CD4-positive, alpha-beta T cell treated with Interleukin-4 for 1 hour (primary cell): Measurements from ENCODE around the gene PLA2G4E.

ENCODE experiments used
- DNase-seq, 2 donors: peaks; one replicate each; pipeline ENCODE4 v3.0.0-alpha.2; 2020 to 2022

PLA2G4E gene, protein sequence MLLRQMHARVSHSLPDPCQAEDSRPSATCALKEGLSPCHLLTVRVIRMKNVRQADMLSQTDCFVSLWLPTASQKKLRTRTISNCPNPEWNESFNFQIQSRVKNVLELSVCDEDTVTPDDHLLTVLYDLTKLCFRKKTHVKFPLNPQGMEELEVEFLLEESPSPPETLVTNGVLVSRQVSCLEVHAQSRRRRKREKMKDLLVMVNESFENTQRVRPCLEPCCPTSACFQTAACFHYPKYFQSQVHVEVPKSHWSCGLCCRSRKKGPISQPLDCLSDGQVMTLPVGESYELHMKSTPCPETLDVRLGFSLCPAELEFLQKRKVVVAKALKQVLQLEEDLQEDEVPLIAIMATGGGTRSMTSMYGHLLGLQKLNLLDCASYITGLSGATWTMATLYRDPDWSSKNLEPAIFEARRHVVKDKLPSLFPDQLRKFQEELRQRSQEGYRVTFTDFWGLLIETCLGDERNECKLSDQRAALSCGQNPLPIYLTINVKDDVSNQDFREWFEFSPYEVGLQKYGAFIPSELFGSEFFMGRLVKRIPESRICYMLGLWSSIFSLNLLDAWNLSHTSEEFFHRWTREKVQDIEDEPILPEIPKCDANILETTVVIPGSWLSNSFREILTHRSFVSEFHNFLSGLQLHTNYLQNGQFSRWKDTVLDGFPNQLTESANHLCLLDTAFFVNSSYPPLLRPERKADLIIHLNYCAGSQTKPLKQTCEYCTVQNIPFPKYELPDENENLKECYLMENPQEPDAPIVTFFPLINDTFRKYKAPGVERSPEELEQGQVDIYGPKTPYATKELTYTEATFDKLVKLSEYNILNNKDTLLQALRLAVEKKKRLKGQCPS

DNA sequence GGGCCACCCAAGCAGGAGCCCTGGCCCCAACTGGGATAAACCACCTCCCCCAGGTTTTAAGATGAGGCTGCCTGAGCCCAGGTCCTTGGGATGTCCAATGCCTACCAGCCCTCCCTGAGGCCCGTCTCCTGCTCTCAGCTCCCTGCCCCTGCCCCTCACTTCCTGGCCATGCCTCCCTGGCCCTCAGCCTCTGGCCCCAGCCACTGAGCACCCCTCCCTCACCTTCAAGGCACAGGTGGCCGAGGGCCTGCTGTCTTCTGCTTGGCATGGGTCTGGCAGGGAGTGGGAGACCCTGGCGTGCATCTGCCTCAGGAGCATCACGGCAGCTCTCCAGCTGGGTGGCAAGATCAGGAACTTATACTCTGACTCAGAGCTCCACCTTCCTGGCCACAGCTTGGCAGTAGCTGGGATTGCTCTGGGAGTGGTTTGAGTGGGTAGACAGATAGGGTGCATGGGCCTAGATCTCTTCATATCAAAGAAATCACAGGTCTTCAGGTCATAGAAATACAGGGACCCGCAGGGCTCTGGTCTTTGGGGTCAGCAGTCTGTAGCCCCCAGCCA is at the start of gene PLA2G4E:
Gene PLA2G4E (minus strand): TSS at position 330 of the 561 bp plus-strand sequence. CDS start 12 bp downstream, at position 318.
- DNase-seq, result no peak

DNA sequence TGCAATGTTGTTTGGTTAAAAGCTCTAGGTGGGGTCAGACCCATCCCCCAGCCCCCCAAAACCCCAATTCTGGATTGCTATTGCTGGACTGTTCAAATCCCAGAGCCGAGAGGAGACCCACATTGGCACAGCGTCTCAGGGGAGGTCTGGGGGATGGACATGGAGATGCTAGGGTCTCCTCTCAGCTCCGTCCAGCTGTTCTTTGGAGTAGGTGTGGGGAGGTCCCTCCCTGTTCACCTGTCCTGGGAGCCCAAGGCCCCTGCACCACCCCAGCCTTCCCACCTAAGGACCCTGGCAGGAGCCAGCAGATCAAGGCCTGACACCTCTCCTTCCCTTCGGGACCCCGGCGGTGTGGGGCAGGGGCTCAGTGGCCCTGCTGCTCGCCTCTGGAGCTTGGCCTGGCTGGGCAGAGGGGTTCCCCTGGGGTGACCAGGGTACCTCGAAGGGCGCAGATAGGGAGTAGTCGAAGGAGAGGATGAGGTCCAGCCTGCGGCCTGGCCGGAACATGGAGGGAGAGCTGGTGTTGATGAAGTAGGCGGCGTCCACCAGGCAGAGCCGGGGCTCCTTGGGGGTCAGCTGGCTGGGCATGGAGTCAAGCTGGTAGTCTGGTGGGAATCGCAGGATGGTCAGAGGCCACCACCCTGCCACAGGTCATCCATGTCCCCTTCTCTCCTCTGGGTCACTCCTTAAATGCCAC is 49.6 kb upstream of the PLA2G4E start:
- DNase-seq, result no peak

DNA sequence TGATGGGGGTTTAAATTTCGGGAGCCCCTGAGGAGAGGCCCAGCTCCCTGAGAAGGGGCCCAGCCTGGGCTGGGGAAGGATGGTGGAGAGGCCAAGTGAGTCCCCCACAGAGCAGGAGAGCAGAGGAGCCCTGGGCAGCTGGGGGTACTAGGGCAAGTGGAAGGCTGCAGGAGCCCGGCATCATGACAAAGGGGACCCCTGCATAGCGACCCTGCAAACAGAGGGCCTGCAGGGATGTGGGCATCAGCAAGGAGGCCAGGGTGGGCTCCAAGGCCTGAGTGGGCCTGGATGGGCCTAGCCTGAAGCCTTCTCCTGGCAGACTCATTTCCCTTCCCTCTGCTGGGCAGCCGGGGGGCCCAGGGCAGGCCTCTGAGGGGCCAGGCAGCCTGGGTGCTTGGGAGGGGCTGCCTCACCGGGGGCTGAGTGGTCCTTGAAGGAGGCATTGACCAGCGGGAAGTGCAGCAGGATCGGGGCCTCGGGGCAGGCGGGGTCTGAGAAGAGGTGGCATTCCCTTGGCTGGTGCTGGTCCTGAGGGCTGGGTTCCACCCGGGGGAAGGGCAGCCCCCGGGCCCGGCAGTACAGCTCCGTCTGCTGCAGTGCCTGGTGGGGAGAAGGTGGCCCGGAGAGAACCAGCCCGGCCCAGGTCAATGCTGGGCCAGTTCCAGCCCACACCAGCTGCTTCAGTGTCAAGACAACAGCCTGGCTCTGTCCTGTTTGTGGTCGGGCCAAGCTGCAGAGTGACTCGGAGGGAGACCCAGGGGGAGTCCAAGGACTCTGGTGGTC is 48.8 kb upstream of the PLA2G4E start:
- no peak for DNase-seq

DNA sequence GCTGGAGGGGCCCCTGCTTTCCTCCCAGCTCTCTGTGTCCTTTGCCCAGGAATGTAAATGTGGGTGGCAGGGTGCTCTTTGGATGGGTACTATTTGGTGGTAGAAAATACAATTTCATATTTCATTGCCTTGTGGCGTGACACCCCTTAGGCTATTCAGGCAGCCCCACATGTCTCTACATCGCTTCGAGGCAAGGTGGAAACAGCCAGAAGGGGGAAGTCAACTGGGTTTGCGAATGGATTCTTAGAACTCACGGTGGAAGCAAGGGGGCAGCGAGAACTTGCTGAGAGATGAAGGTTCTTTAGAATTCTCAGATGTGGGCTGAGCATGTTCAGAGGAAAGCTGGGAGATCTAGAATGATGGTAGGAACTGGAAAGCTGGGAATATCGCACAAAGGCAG is 48.2 kb upstream of the PLA2G4E start:
- no peak for DNase-seq

DNA sequence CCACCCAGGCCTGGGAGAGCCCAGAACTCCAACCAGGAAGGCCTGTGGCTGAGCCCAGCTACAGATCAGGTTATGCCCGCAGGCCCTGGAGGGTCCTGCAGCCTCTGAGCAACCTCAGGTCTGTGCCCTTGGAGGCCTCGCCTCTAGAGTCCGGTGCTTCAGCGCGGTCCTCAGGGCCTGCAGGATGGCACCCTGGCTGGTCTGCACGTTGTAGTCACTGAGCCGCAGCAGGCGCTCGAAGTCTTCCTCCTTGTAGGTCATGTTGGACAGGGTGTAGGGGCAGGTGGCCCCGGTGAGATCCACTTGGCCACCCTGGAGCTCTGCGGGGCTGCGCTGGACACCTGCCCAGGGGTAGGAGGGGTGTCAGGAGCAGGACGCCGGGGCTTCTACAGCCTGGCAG is 47.8 kb upstream of the PLA2G4E start:
- DNase-seq, result no peak

DNA sequence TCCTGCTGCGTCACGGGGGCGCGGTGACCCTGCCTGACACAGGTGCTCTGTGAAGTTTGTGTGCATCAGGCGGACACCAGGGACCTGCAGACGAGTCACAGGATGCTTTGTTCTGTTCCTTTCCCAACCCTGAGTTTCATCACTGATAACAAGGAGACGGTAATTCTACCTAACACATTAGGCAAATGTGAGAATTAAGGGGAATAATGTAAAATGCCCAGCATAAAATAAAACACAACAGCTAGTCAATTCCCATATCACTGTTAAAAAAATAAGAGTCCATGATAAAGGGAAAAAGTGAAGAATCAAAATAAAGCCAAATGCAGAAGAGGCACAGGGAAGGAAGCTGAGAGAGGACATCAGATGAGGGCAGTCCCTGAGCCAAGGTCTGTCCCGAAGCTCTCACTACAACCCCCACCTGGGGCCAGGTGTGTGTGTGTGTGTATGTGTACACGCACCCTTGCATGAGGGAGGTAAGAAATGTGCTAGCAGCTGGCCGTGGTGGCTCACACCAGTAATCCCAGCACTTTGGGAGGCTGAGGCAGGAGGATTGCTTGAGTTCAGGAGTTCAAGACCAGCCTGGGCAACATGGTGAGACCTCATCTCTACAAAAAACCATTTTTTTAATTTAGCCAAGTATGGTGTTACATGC is 46.0 kb upstream of the PLA2G4E start:
- no peak for DNase-seq

DNA sequence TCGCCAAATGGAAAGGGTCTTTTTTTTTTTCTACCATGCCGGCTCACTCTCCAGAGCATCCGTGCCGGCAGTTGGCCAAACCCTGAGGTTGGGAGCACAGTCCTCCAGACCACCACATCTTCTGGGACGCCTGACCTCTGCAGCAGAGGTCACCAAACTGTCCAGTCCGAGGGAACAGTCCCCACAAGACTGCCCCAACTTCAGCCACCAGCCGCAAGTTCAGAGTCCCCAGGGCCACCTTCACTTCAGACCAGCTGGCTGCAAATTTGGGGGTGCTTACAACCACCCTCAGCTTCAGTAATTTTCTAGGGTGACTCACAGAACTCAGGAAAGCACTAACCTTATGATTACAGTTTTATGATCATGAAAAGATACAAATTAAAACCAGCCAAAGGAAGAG is 44.6 kb upstream of the PLA2G4E start:
- no peak for DNase-seq

DNA sequence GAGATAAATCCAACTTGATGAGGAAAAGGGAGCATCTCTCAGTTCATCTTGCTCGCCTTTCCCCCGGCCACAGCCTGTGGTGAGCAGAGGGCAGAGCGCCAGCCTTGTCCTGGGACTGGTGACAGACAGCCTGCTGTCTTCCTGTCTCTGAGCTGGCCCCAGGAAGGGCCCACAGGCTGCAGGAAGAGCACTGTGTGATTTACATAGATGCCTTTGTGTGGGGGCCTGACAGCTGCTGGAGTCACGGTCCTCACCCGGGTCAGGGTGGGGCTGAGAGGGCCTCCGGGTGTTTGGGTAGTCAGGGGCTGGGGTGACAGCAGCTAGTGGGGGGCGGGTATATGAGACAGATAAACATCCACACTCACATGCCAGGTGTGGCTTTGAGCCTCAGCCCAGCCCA is 44.2 kb upstream of the PLA2G4E start:
- DNase-seq, result no peak

DNA sequence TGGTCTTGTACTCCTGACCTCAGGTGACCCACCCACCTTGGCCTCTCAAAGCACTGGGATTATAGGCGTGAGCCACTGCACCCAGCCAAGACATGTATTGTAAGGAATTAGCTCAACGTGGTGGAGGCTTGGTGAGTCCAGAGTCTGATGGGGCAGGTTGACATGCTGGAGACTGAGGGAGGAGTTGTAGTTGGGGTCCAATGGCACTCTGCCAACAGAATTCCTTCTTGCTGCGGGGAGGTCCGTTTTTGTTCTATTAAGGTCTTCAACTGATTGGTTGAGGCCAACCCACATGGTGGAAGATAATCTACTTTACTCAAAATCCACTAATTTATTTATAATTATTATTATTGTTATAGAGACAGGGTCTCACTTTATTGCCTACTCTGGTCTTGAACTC is 43.4 kb upstream of the PLA2G4E start:
- DNase-seq, result no peak

DNA sequence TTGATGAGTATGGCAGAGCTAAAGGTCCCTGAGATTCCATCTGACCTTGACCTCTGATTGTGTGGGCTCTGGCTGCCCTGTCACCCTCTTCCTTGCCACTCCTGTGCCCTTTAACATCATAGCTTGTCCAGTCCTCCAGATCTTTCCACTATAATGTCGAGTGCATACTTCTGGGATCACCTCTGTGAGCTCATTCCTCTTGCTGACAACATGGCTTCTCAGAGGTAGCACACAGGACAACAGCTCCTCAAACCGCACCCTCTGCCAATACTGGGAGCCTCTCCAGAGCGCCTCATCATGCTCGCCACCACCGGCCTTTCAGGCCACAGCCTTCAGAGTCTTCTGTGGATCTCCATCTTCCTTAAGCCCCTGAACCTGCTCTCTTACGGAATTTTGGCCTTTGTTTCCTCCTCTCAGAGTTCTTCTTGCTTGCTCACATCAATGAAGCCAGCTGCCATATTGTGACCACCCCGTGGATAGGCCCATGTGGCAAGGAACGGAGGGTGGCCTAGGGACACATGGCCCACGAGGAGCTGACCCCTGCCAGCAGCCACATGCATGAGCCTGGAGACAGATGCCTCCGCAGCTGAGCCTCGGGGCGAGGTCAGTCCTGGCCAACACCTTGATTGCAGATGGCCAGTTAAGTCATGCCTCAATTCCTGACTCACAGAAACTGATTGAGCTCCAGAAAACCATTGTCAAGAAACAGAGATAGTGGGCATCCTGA is 42.4 kb upstream of the PLA2G4E start:
- no peak for DNase-seq

DNA sequence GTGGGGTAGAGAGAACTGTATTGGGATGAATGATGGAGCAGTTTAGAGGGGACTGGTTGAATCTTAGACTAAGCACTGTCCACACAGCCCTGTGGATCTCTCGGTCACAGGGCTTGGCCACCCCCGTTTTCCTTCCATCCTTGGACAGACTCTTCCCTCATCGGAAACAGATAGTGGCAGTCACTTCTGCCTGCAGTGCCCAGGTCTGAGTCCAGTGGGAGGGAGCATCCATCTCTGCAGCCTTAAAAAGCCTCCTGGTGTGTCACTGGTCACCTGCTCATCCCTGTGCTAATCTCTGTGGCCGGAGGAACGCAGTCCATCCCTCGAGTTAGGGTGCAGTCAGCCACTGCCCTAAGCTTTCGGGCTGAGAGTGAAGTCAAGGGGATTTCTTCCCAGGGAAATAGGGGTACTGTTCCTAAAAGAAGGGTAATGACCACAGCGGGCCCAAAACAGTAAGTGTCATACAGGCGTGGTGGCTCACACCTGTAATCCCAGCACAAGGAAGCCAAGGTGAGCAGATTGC is 41.5 kb upstream of the PLA2G4E start:
- DNase-seq, result no peak

DNA sequence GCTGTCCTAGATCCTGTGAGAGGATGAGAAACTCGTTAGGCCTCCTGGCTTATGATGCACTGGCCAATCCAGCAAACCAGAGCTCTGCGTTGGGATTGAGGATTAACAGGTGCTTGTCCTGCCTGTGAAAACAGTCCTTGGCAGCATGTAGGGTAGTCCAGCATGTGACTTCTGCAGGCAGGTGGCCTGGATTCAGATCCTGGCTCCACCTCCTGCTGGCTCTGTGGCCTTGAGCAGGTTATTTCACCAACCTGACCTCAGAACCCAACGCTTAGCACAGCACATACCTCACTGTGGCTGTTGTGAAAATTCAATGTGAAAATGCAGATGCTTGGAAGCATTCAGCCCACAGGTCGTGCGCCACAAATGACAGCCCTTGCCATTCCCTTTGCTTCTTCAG is 40.0 kb upstream of the PLA2G4E start:
- no peak for DNase-seq

DNA sequence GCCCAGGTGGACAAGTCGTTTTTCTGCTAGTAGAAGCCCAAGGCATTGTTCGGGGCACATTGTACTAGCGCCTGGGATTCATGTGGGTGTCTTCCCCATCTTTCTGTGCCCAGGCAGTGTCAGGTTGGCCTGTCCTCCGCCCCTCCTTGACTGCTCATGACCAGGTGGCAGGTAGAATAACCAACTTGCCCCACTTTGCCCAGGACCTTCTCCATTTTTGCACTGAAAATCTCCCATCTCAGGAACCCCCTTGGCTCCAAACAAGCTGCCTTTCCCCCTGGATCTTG is 39.6 kb upstream of the PLA2G4E start:
- no peak for DNase-seq

DNA sequence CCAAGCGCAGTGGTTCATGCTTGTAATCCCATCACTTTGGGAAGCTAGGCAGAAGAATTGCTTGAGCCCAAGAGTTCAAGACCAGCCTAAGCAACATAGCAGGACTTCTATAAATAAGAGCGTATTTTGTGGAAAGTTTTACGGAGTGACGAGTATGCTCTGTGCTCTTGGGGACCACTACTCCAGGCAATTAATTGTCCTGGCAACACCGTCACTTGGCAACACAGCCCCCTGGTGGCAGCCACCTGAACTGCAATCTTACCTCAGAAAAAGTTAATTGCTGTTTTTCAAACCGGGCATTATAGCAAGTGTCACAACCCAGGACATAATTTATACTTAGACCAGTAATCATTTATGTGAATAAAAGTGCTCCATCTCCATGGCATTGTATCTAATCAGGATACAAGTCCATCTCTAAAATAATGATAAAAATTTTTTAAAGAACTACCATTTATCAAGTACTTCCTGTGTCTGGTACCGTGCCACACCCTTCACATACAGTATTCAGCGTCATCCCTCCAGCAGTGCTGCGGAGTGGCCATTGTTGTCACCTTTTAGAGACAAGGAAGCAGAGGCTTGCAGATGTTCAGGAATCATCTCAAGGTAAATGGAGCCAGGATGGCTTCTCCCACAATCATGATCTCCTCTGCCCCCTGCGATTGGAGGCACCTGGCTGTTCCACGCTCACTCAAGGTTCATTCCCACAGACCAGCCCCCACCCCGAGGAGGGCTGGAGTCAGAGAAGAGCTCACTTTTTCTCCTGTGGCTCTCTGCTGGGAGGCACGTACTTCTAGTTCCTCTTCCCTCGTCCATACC is 39.0 kb upstream of the PLA2G4E start:
- peak; percentile 55 to 69 for DNase-seq

DNA sequence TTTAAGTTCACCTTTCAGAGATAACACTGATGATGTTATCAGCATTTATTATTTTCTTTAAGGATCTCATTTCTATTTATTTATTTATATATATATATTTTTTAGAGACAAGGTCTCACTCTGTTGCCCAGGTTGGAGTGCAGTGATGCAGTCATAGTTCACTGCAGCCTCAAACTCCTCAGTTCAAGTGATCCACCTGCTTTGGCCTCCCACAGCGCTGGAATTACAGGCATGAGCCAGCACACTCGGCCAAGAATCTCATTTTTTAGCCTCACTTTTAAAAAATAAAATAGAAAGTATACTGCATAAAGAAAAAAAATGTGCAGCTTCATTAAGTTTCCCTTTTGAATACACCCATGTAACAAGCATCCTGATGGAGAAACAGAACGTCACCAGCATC is 37.9 kb upstream of the PLA2G4E start:
- no peak for DNase-seq

DNA sequence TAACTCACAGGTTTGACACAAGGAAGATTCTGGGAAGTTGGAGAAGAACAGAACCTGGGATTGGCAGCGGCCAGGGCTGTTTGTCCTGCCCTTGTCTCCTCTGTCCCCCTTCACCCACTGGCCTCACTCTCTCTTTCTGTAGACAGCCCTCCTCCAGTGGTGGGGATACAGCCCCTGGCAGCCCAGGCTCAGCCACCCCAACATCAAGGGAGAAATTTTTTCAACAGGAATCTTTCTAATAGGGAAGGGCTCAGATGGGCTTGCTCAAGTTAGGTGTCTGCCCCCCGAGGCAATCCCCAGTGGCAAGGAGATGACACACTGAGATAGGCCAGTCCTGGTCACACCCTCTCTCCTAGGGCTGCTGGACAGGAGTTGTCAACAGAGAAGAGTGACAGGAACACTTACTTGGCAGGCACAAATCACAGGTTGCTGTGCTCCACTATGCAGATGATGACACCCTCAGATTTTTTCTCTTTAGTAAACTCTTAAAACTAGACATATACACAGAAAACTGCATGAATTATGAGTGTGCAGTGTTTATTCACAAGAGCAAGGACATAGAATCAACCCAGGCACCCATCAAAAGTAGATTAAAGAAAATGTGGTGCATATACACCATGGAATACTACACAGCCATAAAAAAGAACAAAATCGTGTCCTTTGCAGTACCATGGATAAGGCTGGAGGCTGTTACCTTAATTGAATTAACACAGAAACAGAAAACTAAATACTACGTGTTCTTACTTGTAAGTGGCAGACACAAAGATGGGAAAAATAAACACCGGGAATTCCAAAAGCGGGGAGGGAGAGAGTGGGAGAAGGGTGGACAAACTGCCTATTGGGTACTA is 37.2 kb upstream of the PLA2G4E start:
- DNase-seq, result no peak

DNA sequence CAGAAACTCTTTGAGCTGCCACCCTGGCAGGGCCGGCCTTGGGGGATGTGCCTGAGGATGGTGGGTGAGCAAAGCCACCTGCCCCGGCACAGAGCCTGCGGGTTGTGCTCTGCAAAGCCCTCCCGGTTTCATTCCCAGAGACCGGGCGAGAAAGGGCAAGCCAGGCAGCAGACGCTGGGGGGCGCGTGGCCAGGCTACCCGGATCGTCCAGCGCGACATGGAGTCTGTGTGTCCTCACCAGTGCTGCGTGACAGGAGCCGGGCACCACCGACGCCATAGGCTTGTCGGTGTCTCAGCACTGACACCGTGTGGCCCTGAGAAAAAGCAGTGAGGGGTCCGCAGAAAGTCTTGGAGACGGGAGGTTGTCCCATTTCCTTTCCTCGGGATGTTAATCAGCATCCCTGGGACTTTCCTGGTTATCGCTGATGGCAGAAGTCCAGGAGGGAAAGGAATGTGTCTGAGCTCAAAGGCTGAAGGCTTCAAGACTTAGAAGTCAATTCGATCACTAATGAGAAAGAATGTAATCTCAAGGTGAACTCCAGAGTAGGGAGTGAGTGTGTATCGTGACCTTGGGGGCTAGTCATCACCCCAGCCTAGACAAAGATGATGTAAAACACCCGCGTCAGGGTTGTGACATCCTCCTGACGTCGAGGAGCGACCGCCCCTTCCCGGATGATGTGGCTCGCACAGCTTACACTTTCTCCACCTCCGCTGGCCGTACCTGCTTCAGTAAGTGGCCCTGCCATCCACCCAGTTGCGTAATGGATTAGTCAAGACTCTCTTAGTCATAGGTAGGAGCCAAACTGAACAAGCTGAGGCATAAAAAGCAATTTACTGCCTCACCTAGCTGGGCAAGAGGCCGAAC is 36.3 kb upstream of the PLA2G4E start:
- peak; percentile 67 to 78 for DNase-seq

DNA sequence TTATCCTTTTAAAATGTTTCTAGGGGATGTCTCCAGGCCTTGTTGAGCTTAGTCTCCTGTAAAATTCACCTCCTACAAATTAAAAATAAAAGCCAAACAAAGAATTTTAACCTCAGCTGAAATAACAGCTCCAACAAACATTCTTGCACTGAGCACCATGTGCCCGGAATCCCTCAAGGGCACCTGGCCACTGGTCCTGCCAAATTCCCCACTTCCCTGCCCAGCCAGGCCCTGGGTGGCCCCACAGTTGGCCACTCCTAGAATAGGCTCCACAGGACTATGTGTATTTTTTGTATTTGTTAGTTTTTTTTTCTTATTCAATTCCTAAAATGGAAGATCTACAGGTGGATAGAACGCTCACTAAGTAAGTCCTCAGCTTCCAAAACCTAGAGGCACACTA is 33.1 kb upstream of the PLA2G4E start:
- no peak for DNase-seq
